Activated CD4-positive, alpha-beta T cell treated with anti-CD3 and anti-CD28 coated beads, Interleukin-2, Interleukin-4, amounts not matched to agents 100 ng/mL and 50 ng/mL, durations not matched to agents 16 hours and 8 hours (primary cell): Measurements from ENCODE around the gene AIM2.
"Not testable (repeated sequence)": the region's sequence is repeated elsewhere in the genome, so short reads cannot be mapped to it uniquely, and the experiment has no call there.

Experiments
- DNase-seq: peaks from one replicate; pipeline ENCODE4 v3.0.0-alpha.2; 2020; ENCODE audit warnings: low spot score

The AIM2 gene

GRCh38 chr1:159076438-159077119 is at the start of gene AIM2:
Gene AIM2, minus strand, starts transcription at chr1:159076766. Its CDS starts 3,267 bp downstream, at chr1:159073499.
- DNase-seq: peak; percentile 93

GRCh38 chr1:159123587-159123986 is 47.0 kb upstream of the AIM2 start:
- DNase-seq: peak; percentile 52

GRCh38 chr1:159122005-159122621 is 45.5 kb upstream of the AIM2 start:
- DNase-seq: peak; percentile 77

GRCh38 chr1:159121526-159121925 is 45.0 kb upstream of the AIM2 start:
- DNase-seq: peak; percentile 34

GRCh38 chr1:159120317-159120716 is 43.8 kb upstream of the AIM2 start:
- no peak for DNase-seq

GRCh38 chr1:159113596-159114433 is 37.2 kb upstream of the AIM2 start:
- no peak for DNase-seq

GRCh38 chr1:159103021-159103420 is 26.5 kb upstream of the AIM2 start:
- DNase-seq: not testable (repeated sequence)

GRCh38 chr1:159100589-159100988 is 24.0 kb upstream of the AIM2 start:
- DNase-seq: no peak

- no peak for DNase-seq
These were observed 22.0 kb upstream of the AIM2 start for GRCh38 chr1:159098596-159098995.

GRCh38 chr1:159092036-159092760 is 15.6 kb upstream of the AIM2 start:
- no peak for DNase-seq

- DNase-seq: peak; percentile 63
These were observed 15.1 kb upstream of the AIM2 start for GRCh38 chr1:159091607-159092031.

GRCh38 chr1:159091180-159091560 is 14.6 kb upstream of the AIM2 start:
- DNase-seq: no peak

- no peak for DNase-seq
These were observed 14.0 kb upstream of the AIM2 start for GRCh38 chr1:159090286-159091179.

GRCh38 chr1:159089184-159089791 is 12.7 kb upstream of the AIM2 start:
- DNase-seq: peak; percentile 55

GRCh38 chr1:159088546-159089183 is 12.1 kb upstream of the AIM2 start:
- DNase-seq: no peak

- no peak for DNase-seq
These were observed 11.5 kb upstream of the AIM2 start for GRCh38 chr1:159088050-159088449.

- DNase-seq: no peak
These were observed 8.3 kb upstream of the AIM2 start for GRCh38 chr1:159084867-159085266.

GRCh38 chr1:159084152-159084551 is 7.6 kb upstream of the AIM2 start:
- no peak for DNase-seq

GRCh38 chr1:159083013-159083412 is 6.4 kb upstream of the AIM2 start:
- no peak for DNase-seq

GRCh38 chr1:159081626-159082025 is 5.1 kb upstream of the AIM2 start:
- DNase-seq: no peak
